Measurements from ENCODE around the gene SEC14L3. TPM values are rescaled to one million over a fixed set of nuclear protein-coding genes. Genes with fewer than 3 reads are reported as not detected.

The SEC14L3 gene
- total RNA-seq, 1 donor from 2014 or later = 1.8 TPM

DNA sequence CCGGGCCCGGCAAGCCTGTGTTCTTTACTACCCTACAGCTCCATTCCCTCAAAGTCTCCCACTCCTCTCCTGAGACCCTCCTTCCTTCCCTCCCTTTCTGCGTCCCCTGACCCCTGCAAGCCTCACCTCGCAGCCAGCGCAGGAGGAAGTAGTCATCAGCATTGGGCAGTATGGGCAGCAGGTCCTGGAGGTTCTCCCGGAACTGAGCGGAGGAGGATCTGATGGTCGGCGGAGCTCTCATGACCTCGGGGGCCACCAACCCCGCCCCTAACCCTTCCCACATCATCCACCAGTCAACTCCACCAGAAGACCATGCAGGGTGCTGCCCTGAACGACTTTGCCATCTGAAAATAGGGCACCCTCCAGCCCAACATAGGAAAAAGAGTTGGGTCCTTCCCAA lies 31.7 kb upstream of the SEC14L3 start:
- TF ChIP-seq, protein P1, sequence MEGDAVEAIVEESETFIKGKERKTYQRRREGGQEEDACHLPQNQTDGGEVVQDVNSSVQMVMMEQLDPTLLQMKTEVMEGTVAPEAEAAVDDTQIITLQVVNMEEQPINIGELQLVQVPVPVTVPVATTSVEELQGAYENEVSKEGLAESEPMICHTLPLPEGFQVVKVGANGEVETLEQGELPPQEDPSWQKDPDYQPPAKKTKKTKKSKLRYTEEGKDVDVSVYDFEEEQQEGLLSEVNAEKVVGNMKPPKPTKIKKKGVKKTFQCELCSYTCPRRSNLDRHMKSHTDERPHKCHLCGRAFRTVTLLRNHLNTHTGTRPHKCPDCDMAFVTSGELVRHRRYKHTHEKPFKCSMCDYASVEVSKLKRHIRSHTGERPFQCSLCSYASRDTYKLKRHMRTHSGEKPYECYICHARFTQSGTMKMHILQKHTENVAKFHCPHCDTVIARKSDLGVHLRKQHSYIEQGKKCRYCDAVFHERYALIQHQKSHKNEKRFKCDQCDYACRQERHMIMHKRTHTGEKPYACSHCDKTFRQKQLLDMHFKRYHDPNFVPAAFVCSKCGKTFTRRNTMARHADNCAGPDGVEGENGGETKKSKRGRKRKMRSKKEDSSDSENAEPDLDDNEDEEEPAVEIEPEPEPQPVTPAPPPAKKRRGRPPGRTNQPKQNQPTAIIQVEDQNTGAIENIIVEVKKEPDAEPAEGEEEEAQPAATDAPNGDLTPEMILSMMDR (IDR thresholded peaks at IDR 0.05) = no peak
- Histone ChIP-seq H3K9me3 (no peaks in the 10 kb centered on the region), H3K27ac (no peak overlapping the region), H3K27me3 (ENCODE audit: low read depth) (peaks cover 39% of the 10 kb centered on the region), H3K4me3 (no peak overlapping the region), H3K4me1 (no peaks in the 10 kb centered on the region), H3K36me3 (no peaks in the 10 kb centered on the region)
- DNase-seq (no peak), ATAC-seq (no peak)
- intact Hi-C loops (cut with DNase I) = no loop called here

- no peak for ATAC-seq
- Histone ChIP-seq H3K4me1 (no peaks in the 10 kb centered on the region), H3K27ac (no peak overlapping the region), H3K36me3 (no peaks in the 10 kb centered on the region), H3K27me3 (ENCODE audit: low read depth) (peaks cover 39% of the 10 kb centered on the region), H3K4me3 (no peak overlapping the region), H3K9me3 (no peaks in the 10 kb centered on the region)
- TF ChIP-seq, protein P1 (IDR thresholded peaks at IDR 0.05) = no peak
- intact Hi-C loops (cut with DNase I) = no loop called here
- no peak for DNase-seq
Measured at GRCh38 chr22:30502911-30503310, 31.1 kb upstream of the SEC14L3 start.

GRCh38 chr22:30502153-30502552 lies 30.3 kb upstream of the SEC14L3 start:
- no peaks in the 10 kb centered on the region for H3K4me1 ChIP-seq
- H3K4me3 ChIP-seq = no peak overlapping the region
- intact Hi-C loops (cut with DNase I) = no loop called here
- TF ChIP-seq, protein P1 (IDR thresholded peaks at IDR 0.05) = no peak
- no peaks in the 10 kb centered on the region for H3K36me3 ChIP-seq
- DNase-seq = no peak
- peaks cover 39% of the 10 kb centered on the region for H3K27me3 ChIP-seq (ENCODE audit: low read depth)
- no peaks in the 10 kb centered on the region for H3K9me3 ChIP-seq
- ATAC-seq = no peak
- H3K27ac ChIP-seq = no peak overlapping the region

DNA sequence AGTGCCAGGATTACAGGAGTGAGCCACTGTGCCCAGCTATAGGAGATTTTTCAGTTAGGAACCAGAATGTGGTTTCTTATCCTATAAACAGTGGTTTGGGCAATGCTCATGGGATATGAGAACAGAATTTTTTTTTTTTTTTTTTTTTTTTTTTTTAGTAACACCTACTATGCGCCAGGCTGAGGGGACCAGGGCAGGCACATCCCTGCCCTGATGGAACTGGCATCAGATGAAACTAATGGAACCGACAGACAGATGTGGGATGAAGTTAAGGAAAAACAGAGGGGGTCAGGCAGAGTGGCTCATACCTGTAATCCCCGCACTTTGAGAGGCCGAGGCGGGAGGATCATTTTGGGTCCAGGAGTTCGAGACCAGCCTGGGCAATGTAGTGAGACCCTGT lies 28.8 kb upstream of the SEC14L3 start:
- no peak overlapping the region for H3K27ac ChIP-seq
- H3K4me1 ChIP-seq = no peaks in the 10 kb centered on the region
- no peak for ATAC-seq
- TF ChIP-seq, protein P1 (IDR thresholded peaks at IDR 0.05) = no peak
- H3K4me3 ChIP-seq = no peak overlapping the region
- no peaks in the 10 kb centered on the region for H3K9me3 ChIP-seq
- no peak for DNase-seq
- H3K36me3 ChIP-seq = no peaks in the 10 kb centered on the region
- peaks cover 29% of the 10 kb centered on the region for H3K27me3 ChIP-seq (ENCODE audit: low read depth)
- intact Hi-C loops (cut with DNase I) = no loop called here

- TF ChIP-seq, protein P1 (IDR thresholded peaks at IDR 0.05) = no peak
- Histone ChIP-seq H3K27me3 (ENCODE audit: low read depth) (peaks cover 14% of the 10 kb centered on the region), H3K27ac (no peak overlapping the region), H3K4me1 (no peaks in the 10 kb centered on the region), H3K4me3 (no peak overlapping the region), H3K36me3 (no peaks in the 10 kb centered on the region), H3K9me3 (no peaks in the 10 kb centered on the region)
- DNase-seq = no peak
- no peak for ATAC-seq
- intact Hi-C loops (cut with DNase I) = no loop called here
Measured at GRCh38 chr22:30497466-30498150, 25.8 kb upstream of the SEC14L3 start.
